HFFc6 (cell line): Measurements from ENCODE around the gene CIB2. TPM values are rescaled to one million over a fixed set of nuclear protein-coding genes. Genes with fewer than 3 reads are reported as not detected.

Source experiments
- DNase-seq: peaks from one replicate; pipeline ENCODE4 v3.0.0-alpha.2; 2018
- H3K27ac Mint-ChIP-seq: 2 replicates; pipeline ENCODE4 v1.8.0; 2020; ENCODE audit warnings: mild to moderate bottlenecking, mixed read lengths
- H3K27me3 Mint-ChIP-seq: 2 replicates; pipeline ENCODE4 v1.8.0; 2021; ENCODE audit warnings: mild to moderate bottlenecking, moderate library complexity, mixed read lengths; ENCODE audit not compliant: insufficient read depth
- H3K36me3 Mint-ChIP-seq: 2 replicates; pipeline ENCODE4 v1.8.0; 2021; ENCODE audit warnings: low read depth, mixed read lengths
- H3K4me1 Mint-ChIP-seq: 2 replicates; pipeline ENCODE4 v1.8.0; 2020; ENCODE audit warnings: low read depth, mixed read lengths
- H3K4me3 Mint-ChIP-seq: 2 replicates; pipeline ENCODE4 v1.8.0; 2020; ENCODE audit warnings: mild to moderate bottlenecking, moderate library complexity, mixed read lengths
- H3K9me3 Mint-ChIP-seq: 2 replicates; pipeline ENCODE4 v1.8.0; 2020; ENCODE audit warnings: mild to moderate bottlenecking, mixed read lengths
- total RNA-seq, 6 experiments: library from RNA; stranded (reverse); fragmentation: NEBNext Ultra II Directional; extraction: Animal tissue kit (Norgen Biotek cat#: 25700); gene quantifications; 2 replicates in 1 of 6; 3 replicates in 5 of 6; pipeline ENCODE4 v1.2.3, GENCODE V29; 2021
- TF ChIP-seq, protein P1 (sequence below): fragments of 200-600 bp; sonication (generic); IDR thresholded peaks from 2 replicates; pipeline ENCODE4 v1.5.0; 2021; ENCODE audit warnings: antibody characterized with exemption, mild to moderate bottlenecking

CIB2 gene
- total RNA-seq, 6 experiments from 2014 or later, result 1.3 to 1.8 (median 1.4) TPM

DNA sequence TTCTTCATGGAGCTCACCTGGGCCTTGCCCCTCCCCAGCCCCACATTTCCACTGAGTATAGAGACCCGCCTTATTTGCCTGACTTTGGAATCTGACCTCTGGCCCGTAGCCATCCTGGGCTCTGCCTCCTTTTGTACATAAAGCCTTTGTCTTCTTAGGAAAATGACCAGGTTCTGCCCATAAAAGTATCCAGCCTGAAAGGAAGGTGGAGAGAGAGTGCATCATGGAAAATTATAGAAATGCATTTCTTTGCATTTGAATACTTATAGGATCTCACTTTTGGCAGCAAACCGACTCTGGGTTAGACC lies 42.5 kb downstream of the CIB2 start:
- Mint-ChIP-seq H3K27me3 (peaks cover 14% of the 10 kb centered on the region), H3K36me3 (no peaks in the 10 kb centered on the region), H3K9me3 (no peaks in the 10 kb centered on the region), H3K4me3 (no peak overlapping the region), H3K27ac (no peak overlapping the region), H3K4me1 (peaks cover 6% of the 10 kb centered on the region)
- no peak for DNase-seq
- TF ChIP-seq, protein P1, sequence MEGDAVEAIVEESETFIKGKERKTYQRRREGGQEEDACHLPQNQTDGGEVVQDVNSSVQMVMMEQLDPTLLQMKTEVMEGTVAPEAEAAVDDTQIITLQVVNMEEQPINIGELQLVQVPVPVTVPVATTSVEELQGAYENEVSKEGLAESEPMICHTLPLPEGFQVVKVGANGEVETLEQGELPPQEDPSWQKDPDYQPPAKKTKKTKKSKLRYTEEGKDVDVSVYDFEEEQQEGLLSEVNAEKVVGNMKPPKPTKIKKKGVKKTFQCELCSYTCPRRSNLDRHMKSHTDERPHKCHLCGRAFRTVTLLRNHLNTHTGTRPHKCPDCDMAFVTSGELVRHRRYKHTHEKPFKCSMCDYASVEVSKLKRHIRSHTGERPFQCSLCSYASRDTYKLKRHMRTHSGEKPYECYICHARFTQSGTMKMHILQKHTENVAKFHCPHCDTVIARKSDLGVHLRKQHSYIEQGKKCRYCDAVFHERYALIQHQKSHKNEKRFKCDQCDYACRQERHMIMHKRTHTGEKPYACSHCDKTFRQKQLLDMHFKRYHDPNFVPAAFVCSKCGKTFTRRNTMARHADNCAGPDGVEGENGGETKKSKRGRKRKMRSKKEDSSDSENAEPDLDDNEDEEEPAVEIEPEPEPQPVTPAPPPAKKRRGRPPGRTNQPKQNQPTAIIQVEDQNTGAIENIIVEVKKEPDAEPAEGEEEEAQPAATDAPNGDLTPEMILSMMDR, result no peak

DNA sequence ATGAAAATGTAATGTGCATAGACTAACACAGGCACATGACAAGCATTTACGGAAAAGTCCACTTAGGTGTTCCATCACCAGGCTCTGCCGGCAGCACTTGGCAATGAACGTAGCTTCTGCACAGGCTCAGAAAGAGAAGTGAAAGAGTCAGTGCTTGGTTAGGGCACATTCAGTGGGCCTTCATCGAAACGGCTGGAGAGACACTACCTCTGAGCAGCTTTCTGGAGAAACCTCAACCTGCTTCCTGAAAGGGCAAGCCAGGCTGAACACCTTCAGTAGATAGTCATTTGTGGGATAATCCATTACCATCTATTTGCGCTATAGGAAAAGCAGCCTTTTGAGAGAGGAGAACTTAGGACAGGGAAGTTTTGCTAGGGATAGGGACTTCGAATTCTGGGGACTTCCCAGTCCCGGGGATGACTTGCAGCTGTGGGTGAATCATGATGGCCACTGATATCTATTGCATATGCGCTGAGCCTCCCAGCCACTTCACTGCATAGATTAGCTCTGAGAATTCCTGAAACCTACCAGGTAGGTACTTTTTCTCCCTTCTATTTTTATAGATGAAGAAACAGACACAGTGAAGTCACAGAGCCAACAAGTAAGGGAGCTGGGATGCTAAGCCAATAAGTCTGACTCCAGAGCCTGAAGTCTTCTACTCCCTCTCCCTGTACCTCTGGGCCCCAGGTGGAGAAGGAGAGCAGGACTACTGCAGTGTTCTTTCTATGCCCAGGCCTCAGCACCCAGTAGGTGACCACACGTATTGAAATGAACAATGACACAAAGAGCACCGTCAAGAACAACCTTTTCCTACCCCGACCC lies 43.1 kb downstream of the CIB2 start:
- H3K4me3 Mint-ChIP-seq, result no peak overlapping the region
- no peak for DNase-seq
- no peak overlapping the region for H3K27ac Mint-ChIP-seq
- H3K4me1 Mint-ChIP-seq, result peaks cover 2% of the 10 kb centered on the region
- H3K9me3 Mint-ChIP-seq, result no peaks in the 10 kb centered on the region
- H3K36me3 Mint-ChIP-seq, result no peaks in the 10 kb centered on the region
- TF ChIP-seq, protein P1, result no peak
- H3K27me3 Mint-ChIP-seq, result peaks cover 11% of the 10 kb centered on the region

DNA sequence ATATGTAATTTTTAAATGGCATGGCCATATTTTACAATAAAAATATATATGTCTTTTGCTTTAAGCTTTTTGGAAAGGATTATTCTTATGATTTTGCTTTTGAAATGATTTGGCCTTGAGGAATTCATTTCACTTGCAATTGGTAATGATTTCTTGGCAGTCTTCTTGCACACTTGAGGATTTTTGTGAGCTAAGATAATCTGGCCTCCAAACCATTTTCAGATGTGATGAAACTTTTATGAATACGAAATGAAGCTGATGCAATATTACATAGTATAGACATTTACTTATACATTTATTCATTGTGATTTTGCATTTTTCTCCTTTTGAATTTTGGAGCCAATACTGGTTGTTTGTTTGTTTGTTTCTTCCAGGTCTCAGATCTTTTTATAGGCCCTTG lies 45.3 kb downstream of the CIB2 start:
- TF ChIP-seq, protein P1, result no peak
- Mint-ChIP-seq H3K9me3 (no peaks in the 10 kb centered on the region), H3K27me3 (peaks cover 6% of the 10 kb centered on the region), H3K36me3 (no peaks in the 10 kb centered on the region), H3K27ac (no peak overlapping the region), H3K4me3 (no peak overlapping the region), H3K4me1 (peaks cover 8% of the 10 kb centered on the region)
- DNase-seq, result no peak

DNA sequence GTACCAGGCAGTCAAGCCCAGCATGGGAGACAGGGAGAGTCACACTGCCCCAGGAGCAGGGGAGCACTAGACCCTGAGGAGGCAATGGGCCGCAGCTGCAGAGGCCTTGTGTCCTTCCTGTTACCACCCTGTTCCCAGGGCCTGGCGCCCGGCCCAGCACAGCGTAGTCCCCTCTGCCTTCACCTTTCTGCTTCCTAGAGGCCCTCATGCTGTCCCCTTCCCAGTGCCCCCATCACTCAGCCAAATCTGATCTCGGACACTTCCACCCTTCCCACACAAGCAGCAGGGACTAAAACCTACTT lies 46.8 kb downstream of the CIB2 start:
- peaks cover 8% of the 10 kb centered on the region for H3K4me1 Mint-ChIP-seq
- H3K4me3 Mint-ChIP-seq, result no peak overlapping the region
- no peaks in the 10 kb centered on the region for H3K36me3 Mint-ChIP-seq
- H3K27me3 Mint-ChIP-seq, result peaks cover 3% of the 10 kb centered on the region
- TF ChIP-seq, protein P1, result no peak
- no peak for DNase-seq
- H3K9me3 Mint-ChIP-seq, result no peaks in the 10 kb centered on the region
- no peak overlapping the region for H3K27ac Mint-ChIP-seq

DNA sequence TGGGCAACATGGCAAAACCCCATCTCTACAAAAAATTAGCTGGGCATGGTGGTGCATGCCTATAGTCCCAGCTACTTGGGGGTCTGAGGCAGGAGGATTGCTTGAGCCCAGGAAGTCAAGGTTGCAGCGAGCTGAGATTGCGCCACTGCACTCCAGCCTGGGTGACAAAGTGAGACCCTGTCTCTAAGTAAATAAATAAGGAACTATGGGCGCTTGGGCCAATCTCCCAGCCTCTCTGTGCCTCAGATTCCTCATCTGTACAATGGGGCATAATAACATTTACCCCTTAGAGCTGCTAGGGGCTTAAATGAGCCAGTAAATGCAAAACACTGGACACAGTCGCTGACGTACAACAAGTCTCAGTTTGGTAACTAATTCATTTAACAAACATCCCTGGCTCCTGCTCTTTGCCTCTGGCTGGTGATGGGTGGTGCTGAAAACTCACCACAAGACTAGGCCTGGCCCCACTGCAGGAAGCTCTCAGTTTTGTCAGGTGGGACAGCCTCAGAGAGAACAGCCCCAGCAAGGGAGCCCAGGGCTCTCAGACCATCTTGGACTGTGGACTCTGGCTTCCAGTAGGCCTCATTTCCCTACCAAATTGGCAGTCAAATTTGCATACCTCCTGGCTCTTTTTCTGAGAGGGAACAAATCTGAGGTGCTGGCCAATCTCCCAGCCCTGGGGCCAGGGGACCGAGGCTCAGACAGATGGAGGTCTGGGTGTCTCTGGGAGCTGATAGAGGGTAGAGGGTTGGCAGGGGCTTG lies 47.4 kb downstream of the CIB2 start:
- Mint-ChIP-seq H3K27me3 (peaks cover 3% of the 10 kb centered on the region), H3K27ac (no peak overlapping the region), H3K9me3 (no peaks in the 10 kb centered on the region), H3K4me3 (no peak overlapping the region), H3K4me1 (peaks cover 8% of the 10 kb centered on the region), H3K36me3 (no peaks in the 10 kb centered on the region)
- no peak for DNase-seq
- TF ChIP-seq, protein P1, result no peak
